HG03175 (cell line): Measurements from ENCODE around the gene ADARB2.

Experiments used
- ATAC-seq: cut with Tn5 transposase; IDR thresholded peaks from one replicate; pipeline ENCODE4 v1.9.1; 2021; ENCODE audit warnings: mild to moderate bottlenecking, moderate library complexity; ENCODE audit not compliant: unreplicated experiment

The ADARB2 gene

GRCh38 chr10:1301143-1301542, 436.2 kb downstream of the ADARB2 start:
- ATAC-seq: no peak

GRCh38 chr10:1300218-1300617, 437.1 kb downstream of the ADARB2 start:
- ATAC-seq: no peak

GRCh38 chr10:1299041-1299726, 438.1 kb downstream of the ADARB2 start:
- ATAC-seq: no peak

GRCh38 chr10:1297566-1298301, 439.6 kb downstream of the ADARB2 start:
- no peak for ATAC-seq

- no peak for ATAC-seq
Measured at GRCh38 chr10:1295756-1296480, 441.4 kb downstream of the ADARB2 start.

GRCh38 chr10:1294748-1295147, 442.6 kb downstream of the ADARB2 start:
- ATAC-seq: no peak

- ATAC-seq: no peak
Measured at GRCh38 chr10:1293636-1294435, 443.5 kb downstream of the ADARB2 start.

GRCh38 chr10:1293157-1293556, 444.2 kb downstream of the ADARB2 start:
- ATAC-seq: no peak

- ATAC-seq: no peak
Measured at GRCh38 chr10:1292611-1293031, 444.7 kb downstream of the ADARB2 start.

GRCh38 chr10:1291178-1292090, 445.9 kb downstream of the ADARB2 start:
- no peak for ATAC-seq

GRCh38 chr10:1290071-1290471, 447.3 kb downstream of the ADARB2 start:
- no peak for ATAC-seq

- no peak for ATAC-seq
Measured at GRCh38 chr10:1289591-1289990, 447.7 kb downstream of the ADARB2 start.

- no peak for ATAC-seq
Measured at GRCh38 chr10:1287971-1288401, 449.3 kb downstream of the ADARB2 start.

- no peak for ATAC-seq
Measured at GRCh38 chr10:1287487-1287886, 449.8 kb downstream of the ADARB2 start.

GRCh38 chr10:1284076-1284475, 453.2 kb downstream of the ADARB2 start:
- ATAC-seq: no peak

GRCh38 chr10:1281405-1281782, 455.9 kb downstream of the ADARB2 start:
- ATAC-seq: no peak

- no peak for ATAC-seq
Measured at GRCh38 chr10:1280466-1281404, 456.6 kb downstream of the ADARB2 start.

GRCh38 chr10:1278306-1278705, 459.0 kb downstream of the ADARB2 start:
- ATAC-seq: no peak
